ENCODE data around the gene ZNF281. TPM values are rescaled to one million over a fixed set of nuclear protein-coding genes. Genes with fewer than 3 reads are reported as not detected.

Gene ZNF281
- total and polyA plus RNA-seq, 2 of the 4 experiments (the other 2 are of a cell fraction) = 7.0 to 37.5 TPM

GRCh38 chr1:200452850-200453552 lies 43.2 kb upstream of the ZNF281 start:
- TF ChIP-seq BHLHE40 (IDR thresholded peaks at IDR 0.05; ENCODE audit: low read depth, low read length) = no peak
- TF ChIP-seq MAZ (IDR thresholded peaks at IDR 0.05; ENCODE audit: borderline replicate concordance, low read depth, low read length) = no peak
- TF ChIP-seq MXI1 (IDR thresholded peaks at IDR 0.05; ENCODE audit: borderline replicate concordance, low read depth, low read length) = no peak
- peak overlapping the region; percentile 37 for H3K4ac ChIP-seq (ENCODE audit: low read depth, low read length)
- H3K56ac ChIP-seq (ENCODE audit: extremely low read depth, insufficient read depth, low read length) = no peak overlapping the region
- in situ Hi-C loops (cut with MboI; ENCODE audit: low sequenced_read_pairs) = no loop called here
- H3K9me1 ChIP-seq (ENCODE audit: insufficient read depth, low read length) = peaks cover 3% of the 10 kb centered on the region
- no peak overlapping the region for H3K9ac ChIP-seq (ENCODE audit: low read depth, low read length)
- peak overlapping the region; percentile 28; the same call in 1 of the 2 replicates for H2BK120ac ChIP-seq (ENCODE audit: low read depth, low read length)
- peak overlapping the region; percentile 3; the same call in 1 of the 2 replicates for H4K91ac ChIP-seq (ENCODE audit: insufficient read depth, low read depth, low read length)
- intact Hi-C loops (cut with micrococcal nuclease) = no loop called here
- H3K4me1 ChIP-seq (ENCODE audit: control insufficient read depth, insufficient read depth, low read length) = no peaks in the 10 kb centered on the region
- H3K36me3 ChIP-seq (ENCODE audit: control insufficient read depth, insufficient read depth, low read length) = no peaks in the 10 kb centered on the region
- peak overlapping the region; percentile 26; the same call in 1 of the 2 replicates for H3K14ac ChIP-seq (replicated peaks; ENCODE audit: low read depth, low read length)
- BruUV-seq (replicated peaks) = no TSS peak
- 74 to 100% methylated on average over 1 to 5 of the region's 8 CpGs for WGBS, 2 experiments (ENCODE audit: extremely low coverage in 2 of 2, insufficient read length in 1 of 2)
- H3K79me1 ChIP-seq (ENCODE audit: low read depth in 1 of 2, low read length in 2 of 2) = no peaks in the 10 kb centered on the region
- peak overlapping the region in 1 of 2 experiments; percentile 67; a peak in 2 of 4 replicates for H4K8ac ChIP-seq (ENCODE audit: low read depth in 2 of 2, low read length in 2 of 2)
- no peak overlapping the region for H3K18ac ChIP-seq (ENCODE audit: low read depth, low read length)
- no peak overlapping the region for H3K27ac ChIP-seq (ENCODE audit: insufficient read depth, low read length)
- peak overlapping the region; percentile 50 for H2BK20ac ChIP-seq (ENCODE audit: low read depth, low read length)
- DNase-seq (no peak), ATAC-seq (ENCODE audit: low read depth) (no peak; the same call in 1 of the 2 replicates)
- no peak overlapping the region for H3K4me3 ChIP-seq (ENCODE audit: insufficient read depth, low read depth, low read length)
- peak overlapping the region; percentile 26; the same call in 1 of the 3 replicates for H2BK15ac ChIP-seq (ENCODE audit: low read depth, low read length)
- no peak overlapping the region for H2AK9ac ChIP-seq (replicated peaks; ENCODE audit: low read depth, low read length, poor library complexity)
- H2BK5ac ChIP-seq (ENCODE audit: low read depth, low read length, poor library complexity, severe bottlenecking) = no peak overlapping the region
- no peak overlapping the region for H3K23ac ChIP-seq (ENCODE audit: low read depth, low read length)
- H3K27me3 ChIP-seq (ENCODE audit: control insufficient read depth, insufficient read depth, low read length) = no peaks in the 10 kb centered on the region
- no peak overlapping the region for H4K5ac ChIP-seq (ENCODE audit: low read depth, low read length)
- ChIA-PET CTCF (no interaction called here), POLR2A (ENCODE audit: unreplicated experiment) (no interaction called here)
- H3K9me3 ChIP-seq (ENCODE audit: control insufficient read depth, insufficient read depth, low read length) = no peaks in the 10 kb centered on the region
- peak overlapping the region; percentile 48; the same call in 1 of the 2 replicates for H2AK5ac ChIP-seq (ENCODE audit: low read depth, low read length)
- H4K20me1 ChIP-seq (ENCODE audit: insufficient read depth, low read length) = no peaks in the 10 kb centered on the region
- peak overlapping the region; percentile 72 for H2AFZ ChIP-seq (replicated peaks; ENCODE audit: low read length, poor library complexity)
- dilution Hi-C loops (cut with HindIII; ENCODE audit: low sequenced_read_pairs, unreplicated experiment) = no loop called here
- no peak overlapping the region for H3K4me2 ChIP-seq (ENCODE audit: low read depth, low read length)
